Measurements from ENCODE around the gene MGAT3. TPM values are rescaled to one million over a fixed set of nuclear protein-coding genes. Genes with fewer than 3 reads are reported as not detected.

The MGAT3 gene
- polyA plus RNA-seq, 3 donors = 0.03 TPM; not detected in 2

- H3K4me1 ChIP-seq (ENCODE audit: control insufficient read depth in 1 of 2, insufficient read depth in 2 of 2, low read length in 2 of 2) = peaks cover 24 to 32% of the 10 kb centered on the region in 2 donors
- Mint-ChIP-seq H3K27ac (no peak overlapping the region), H3K4me3 (no peak overlapping the region), H3K36me3 (peaks cover 3 to 10% of the 10 kb centered on the region in 2 donors), H3K4me1 (peaks cover 25% of the 10 kb centered on the region), H3K9me3 (no peaks in the 10 kb centered on the region), H3K27me3 (ENCODE audit: low read depth in 3 of 3) (peaks cover 3 to 5% (median 4%) of the 10 kb centered on the region in 3 donors)
- H3K27ac ChIP-seq (ENCODE audit: low read depth in 1 of 2, low read length in 2 of 2) = no peak overlapping the region
- H3K4me3 ChIP-seq (replicated peaks in 1 of 3; ENCODE audit: low read depth in 2 of 3, low read length in 3 of 3) = no peak overlapping the region
- intact Hi-C loops (cut with micrococcal nuclease) = loop anchor here (2.0 to 10.0 kb wide), 4 partner anchors 489 to 1099 kb away; partner anchors contain the start of genes ADSL (in 1 of the 2) and MRTFA (in 1 of the 2)
- H3K27me3 ChIP-seq (ENCODE audit: control insufficient read depth in 2 of 2, insufficient read depth in 2 of 2, low read length in 2 of 2) = no peaks in the 10 kb centered on the region
- 41% methylated on average over 12 of the region's 13 CpGs for WGBS (ENCODE audit: insufficient coverage)
- no peak for TF ChIP-seq CTCF (IDR thresholded peaks at IDR 0.05)
- H3K9ac ChIP-seq (ENCODE audit: insufficient read depth, low read length, poor library complexity, severe bottlenecking) = no peak overlapping the region
- H3K4me2 ChIP-seq (replicated peaks; ENCODE audit: extremely low read depth, low read length, poor library complexity, severe bottlenecking) = no peak overlapping the region
- H3K9me3 ChIP-seq (replicated peaks in 1 of 2; ENCODE audit: control insufficient read depth in 1 of 2, insufficient read depth in 1 of 2, low read length in 2 of 2) = no peaks in the 10 kb centered on the region
- H3K79me2 ChIP-seq (ENCODE audit: insufficient read depth, low read length) = peaks cover 22% of the 10 kb centered on the region
- H4K20me1 ChIP-seq (ENCODE audit: insufficient read depth, low read length) = peaks cover 13% of the 10 kb centered on the region
- H3K36me3 ChIP-seq (replicated peaks in 1 of 2; ENCODE audit: control insufficient read depth in 1 of 2, insufficient read depth in 2 of 2, low read length in 2 of 2) = peaks cover 0 to 2% of the 10 kb centered on the region in 2 donors
- H2AFZ ChIP-seq (ENCODE audit: insufficient read depth, low read depth, low read length, poor library complexity, severe bottlenecking) = no peak overlapping the region
- no peak for DNase-seq
Measured at GRCh38 chr22:39535357-39535725, 78.5 kb downstream of the MGAT3 start.

DNA sequence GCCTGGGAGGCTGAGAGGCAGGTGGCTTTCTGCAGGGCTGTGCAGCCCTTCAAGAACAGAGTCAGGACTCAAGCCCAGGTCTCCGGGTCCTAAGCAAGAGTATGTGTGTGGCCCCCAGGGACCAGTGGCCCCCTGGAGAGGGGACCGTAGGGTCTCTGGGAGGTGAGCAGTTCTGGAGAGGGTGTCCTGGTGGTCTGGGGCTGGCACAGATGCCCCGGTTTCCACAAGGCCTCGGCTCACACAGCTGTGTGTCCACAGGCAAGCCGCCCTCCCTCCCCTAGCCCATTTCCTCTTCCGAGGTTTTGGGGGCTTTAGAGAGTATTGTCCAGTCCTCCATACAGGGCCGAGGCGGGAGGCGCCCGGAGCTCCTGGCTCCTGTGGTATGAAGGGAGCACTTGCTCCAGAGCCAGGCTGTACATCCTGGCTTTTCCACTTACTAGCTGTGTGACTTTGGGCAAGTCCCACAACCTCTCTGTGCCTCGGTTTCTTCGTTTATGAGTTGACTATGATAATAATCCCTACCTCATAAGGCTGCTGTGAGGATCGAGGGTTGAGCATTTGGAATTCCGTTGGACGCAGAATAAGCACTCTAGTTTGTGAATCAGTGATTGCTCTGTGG, 79.1 kb downstream of the MGAT3 start:
- Histone ChIP-seq H3K9me3 (replicated peaks in 1 of 2; ENCODE audit: control insufficient read depth in 1 of 2, insufficient read depth in 1 of 2, low read length in 2 of 2) (no peaks in the 10 kb centered on the region), H3K79me2 (ENCODE audit: insufficient read depth, low read length) (peaks cover 16% of the 10 kb centered on the region), H3K36me3 (replicated peaks in 1 of 2; ENCODE audit: control insufficient read depth in 1 of 2, insufficient read depth in 2 of 2, low read length in 2 of 2) (no peaks in the 10 kb centered on the region), H3K4me3 (replicated peaks in 1 of 3; ENCODE audit: low read depth in 2 of 3, low read length in 3 of 3) (no peak overlapping the region), H3K27ac (ENCODE audit: low read depth in 1 of 2, low read length in 2 of 2) (no peak overlapping the region), H3K4me2 (replicated peaks; ENCODE audit: extremely low read depth, low read length, poor library complexity, severe bottlenecking) (no peak overlapping the region), H3K27me3 (ENCODE audit: control insufficient read depth in 2 of 2, insufficient read depth in 2 of 2, low read length in 2 of 2) (no peaks in the 10 kb centered on the region), H4K20me1 (ENCODE audit: insufficient read depth, low read length) (peaks cover 7% of the 10 kb centered on the region), H3K9ac (ENCODE audit: insufficient read depth, low read length, poor library complexity, severe bottlenecking) (no peak overlapping the region), H3K4me1 (ENCODE audit: control insufficient read depth in 1 of 2, insufficient read depth in 2 of 2, low read length in 2 of 2) (peaks cover 18 to 26% of the 10 kb centered on the region in 2 donors), H2AFZ (ENCODE audit: insufficient read depth, low read depth, low read length, poor library complexity, severe bottlenecking) (no peak overlapping the region)
- Mint-ChIP-seq H3K4me1 (peaks cover 19% of the 10 kb centered on the region), H3K27ac (no peak overlapping the region), H3K4me3 (no peak overlapping the region), H3K9me3 (no peaks in the 10 kb centered on the region), H3K36me3 (peaks cover 0 to 4% of the 10 kb centered on the region in 2 donors), H3K27me3 (ENCODE audit: low read depth in 3 of 3) (peaks cover 3 to 7% (median 6%) of the 10 kb centered on the region in 3 donors)
- no peak for TF ChIP-seq CTCF (IDR thresholded peaks at IDR 0.05)
- 94% methylated on average over 7 of the region's 15 CpGs for WGBS (ENCODE audit: insufficient coverage)
- intact Hi-C loops (cut with micrococcal nuclease) = loop anchor here (2.0 to 10.0 kb wide), 4 partner anchors 489 to 1099 kb away; partner anchors contain the start of genes ADSL (in 1 of the 2) and MRTFA (in 1 of the 2)
- no peak for DNase-seq
